GM23248 (cell line): ENCODE data around the gene PSMD14. TPM values are rescaled to one million over a fixed set of nuclear protein-coding genes. Genes with fewer than 3 reads are reported as not detected.
A peak's percentile ranks its signal among the peaks of the same experiment; 100 is the strongest.
"Not testable (repeated sequence)": the region's sequence is repeated elsewhere in the genome, so short reads cannot be mapped to it uniquely, and the experiment has no call there.

Experiments used
- DNase-seq: peaks from one replicate; pipeline ENCODE4 v3.0.0-alpha.2; 2015
- H2AFZ ChIP-seq: fragments of 200-600 bp; sonication (generic); 2 replicates; pipeline ENCODE4 v1.6.1; 2016; ENCODE audit warnings: antibody characterized with exemption
- H3F3A ChIP-seq: fragments of 200-600 bp; sonication (generic); 2 replicates; pipeline ENCODE4 v1.6.1; 2016; ENCODE audit warnings: mild to moderate bottlenecking, antibody characterized with exemption, mixed run types; ENCODE audit not compliant: insufficient read depth
- H3K27ac ChIP-seq: fragments of 200-600 bp; sonication (generic); 2 replicates; pipeline ENCODE4 v1.5.1; 2016; ENCODE audit warnings: mild to moderate bottlenecking
- H3K27me3 ChIP-seq: fragments of 200-600 bp; sonication (generic); replicated peaks from 2 replicates; pipeline ENCODE4 v1.6.1; 2016; ENCODE audit warnings: mild to moderate bottlenecking; ENCODE audit not compliant: insufficient read depth
- H3K36me3 ChIP-seq: fragments of 200-600 bp; sonication (generic); 2 replicates; pipeline ENCODE4 v1.6.1; 2016; ENCODE audit warnings: low read depth, mild to moderate bottlenecking
- H3K4me1 ChIP-seq: fragments of 200-600 bp; sonication (generic); 2 replicates; pipeline ENCODE4 v1.6.1; 2016; ENCODE audit warnings: mild to moderate bottlenecking; ENCODE audit not compliant: insufficient read depth
- H3K4me2 ChIP-seq: fragments of 200-600 bp; sonication (generic); one replicate; pipeline ENCODE4 v1.6.1; 2016; ENCODE audit warnings: mild to moderate bottlenecking; ENCODE audit not compliant: unreplicated experiment
- H3K4me3 ChIP-seq: fragments of 200-600 bp; sonication (generic); 2 replicates; pipeline ENCODE4 v1.5.1; 2016; ENCODE audit warnings: mild to moderate bottlenecking
- H3K79me2 ChIP-seq: fragments of 200-600 bp; sonication (generic); 2 replicates; pipeline ENCODE4 v1.6.1; 2016; ENCODE audit warnings: mild to moderate bottlenecking; ENCODE audit not compliant: insufficient read depth
- H3K9ac ChIP-seq: fragments of 200-600 bp; sonication (generic); 2 replicates; pipeline ENCODE4 v1.6.1; 2016; ENCODE audit warnings: mild to moderate bottlenecking
- H3K9me2 ChIP-seq: fragments of 200-600 bp; sonication (generic); 2 replicates; pipeline ENCODE4 v1.6.1; 2016; ENCODE audit warnings: mixed run types, mild to moderate bottlenecking, moderate library complexity; ENCODE audit not compliant: insufficient read depth
- H3K9me3 ChIP-seq: fragments of 200-600 bp; sonication (generic); one replicate; pipeline ENCODE4 v1.6.1; 2017; ENCODE audit warnings: low read depth
- H4K20me1 ChIP-seq: fragments of 200-600 bp; sonication (generic); 2 replicates; pipeline ENCODE4 v1.6.0; 2016; ENCODE audit not compliant: insufficient read depth
- EZH2 ChIP-seq: fragments of 200-600 bp; sonication (generic); IDR thresholded peaks from 2 replicates; pipeline ENCODE4 v1.6.1; 2018; ENCODE audit warnings: antibody characterized with exemption, mild to moderate bottlenecking; ENCODE audit not compliant: insufficient read depth, poor library complexity, severe bottlenecking
- EZH2phosphoT487 ChIP-seq: fragments of 200-600 bp; sonication (generic); IDR thresholded peaks from 2 replicates; pipeline ENCODE4 v1.6.1; 2018; ENCODE audit warnings: antibody characterized with exemption, moderate library complexity, mild to moderate bottlenecking, low read depth; ENCODE audit not compliant: insufficient read depth
- WGBS, 2 experiments: methylation state at CpG; one replicate each; pipeline ENCODE4 v1.1.6; 2015 to 2017; ENCODE audit warnings: low lambda C conversion rate in 2 of 2, low coverage in 1 of 2; ENCODE audit errors: missing lambda C conversion rate in 2 of 2; 5-methylcytosine and 5-hydroxymethylcytosine counted together
- in situ Hi-C: fragments of 300-500 bp; cut with MboI; formaldehyde crosslinking; loops from 2 replicates; pipeline ENCODE4 v1.15.0; 2020
- polyA plus RNA-seq: library from polyadenylated mRNA; unstranded; fragments of >200 nt; fragmentation: Nextera tagmentation; extraction: Ambion mirVana; gene quantifications from 2 replicates; pipeline ENCODE4 v1.2.1, GENCODE V29; 2016
- total RNA-seq: library from RNA; depleted of rRNA; stranded (reverse); fragments of >200 nt; shearing (Covaris generic); gene quantifications from 2 replicates; pipeline ENCODE4 v1.2.3, GENCODE V29; 2014

Gene PSMD14
- total and polyA plus RNA-seq, 2 experiments from 2014 or later: 94.4 to 96.0 TPM

GRCh38 chr2:161335626-161336025 lies 27.4 kb downstream of the PSMD14 start:
- WGBS, 2 experiments: 75 to 93% methylated on average over 2 of the region's 2 CpGs
- peaks cover 91% of the 10 kb centered on the region for H3K79me2 ChIP-seq
- in situ Hi-C loops: no loop called here
- H3K4me3 ChIP-seq: no peak overlapping the region
- H3K27ac ChIP-seq: no peak overlapping the region
- no peaks in the 10 kb centered on the region for H3K36me3 ChIP-seq
- DNase-seq: no peak
- TF ChIP-seq EZH2phosphoT487 (no peak), EZH2 (no peak)
- peaks cover 7% of the 10 kb centered on the region; the same call in 1 of the 2 replicates for H3K4me1 ChIP-seq
- H3K9ac ChIP-seq: no peak overlapping the region
- H3F3A ChIP-seq: no peaks in the 10 kb centered on the region
- 0 out of 2 replicates have a peak, but pooled peaks cover 4% of the 10 kb centered on the region for H4K20me1 ChIP-seq
- H3K27me3 ChIP-seq: no peaks in the 10 kb centered on the region
- H3K4me2 ChIP-seq: no peak overlapping the region
- H3K9me3 ChIP-seq: no peaks in the 10 kb centered on the region
- H3K9me2 ChIP-seq: no peaks in the 10 kb centered on the region
- H2AFZ ChIP-seq: no peak overlapping the region

DNA sequence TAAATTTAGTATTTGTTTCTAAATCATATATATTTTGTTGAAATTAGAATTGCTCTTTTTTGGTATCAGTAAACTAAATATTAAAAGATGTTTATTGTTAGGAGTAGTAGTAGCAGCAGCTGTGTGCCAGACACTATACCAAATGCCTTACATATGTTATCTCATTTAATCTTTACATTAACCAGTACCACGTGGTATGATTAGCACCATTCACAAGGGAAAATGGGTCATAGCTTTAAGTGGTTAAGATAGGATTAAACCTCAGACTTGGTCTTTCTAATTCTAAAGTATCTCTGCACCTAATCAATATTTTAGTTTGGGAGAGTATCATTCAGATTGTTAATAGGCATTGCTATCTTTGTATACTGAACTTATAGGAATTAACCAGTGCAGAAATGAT lies 29.0 kb downstream of the PSMD14 start:
- H3K9ac ChIP-seq: no peak overlapping the region
- in situ Hi-C loops: no loop called here
- no peak overlapping the region for H3K27ac ChIP-seq
- H3K27me3 ChIP-seq: no peaks in the 10 kb centered on the region
- no peaks in the 10 kb centered on the region for H3K4me1 ChIP-seq
- TF ChIP-seq EZH2phosphoT487 (no peak), EZH2 (no peak)
- no peaks in the 10 kb centered on the region for H3F3A ChIP-seq
- WGBS, 2 experiments: 12 to 14% methylated on average over 1 of the region's 1 CpG
- no peak overlapping the region for H2AFZ ChIP-seq
- 0 out of 2 replicates have a peak, but pooled peaks cover 4% of the 10 kb centered on the region for H4K20me1 ChIP-seq
- no peaks in the 10 kb centered on the region for H3K9me2 ChIP-seq
- H3K4me2 ChIP-seq: no peak overlapping the region
- DNase-seq: no peak
- H3K36me3 ChIP-seq: 0 out of 2 replicates have a peak, but pooled peaks cover 3% of the 10 kb centered on the region
- no peaks in the 10 kb centered on the region for H3K9me3 ChIP-seq
- H3K4me3 ChIP-seq: no peak overlapping the region
- peaks cover 83% of the 10 kb centered on the region for H3K79me2 ChIP-seq

- H3K4me2 ChIP-seq, H3F3A ChIP-seq, H3K4me3 ChIP-seq, H4K20me1 ChIP-seq, H3K9me3 ChIP-seq, in situ Hi-C loops, H3K27ac ChIP-seq, H2AFZ ChIP-seq, H3K4me1 ChIP-seq, H3K9ac ChIP-seq, H3K9me2 ChIP-seq, H3K27me3 ChIP-seq, DNase-seq: not testable (repeated sequence)
- WGBS, 2 experiments: 84 to 85% methylated on average over 3 of the region's 3 CpGs
- Histone ChIP-seq H3K79me2 (peaks cover 83% of the 10 kb centered on the region), H3K36me3 (0 out of 2 replicates have a peak, but pooled peaks cover 10% of the 10 kb centered on the region)
Observed at GRCh38 chr2:161339532-161339931, 31.3 kb downstream of the PSMD14 start.

- H3K9me2 ChIP-seq, H3F3A ChIP-seq, H2AFZ ChIP-seq, H3K27me3 ChIP-seq, H3K4me3 ChIP-seq, H3K9me3 ChIP-seq, in situ Hi-C loops, H3K9ac ChIP-seq, H4K20me1 ChIP-seq, H3K27ac ChIP-seq, H3K4me2 ChIP-seq, H3K4me1 ChIP-seq: not testable (repeated sequence)
- peaks cover 83% of the 10 kb centered on the region for H3K79me2 ChIP-seq
- 83 to 94% methylated on average over 23 to 37 of the region's 64 CpGs for WGBS, 2 experiments
- 0 out of 2 replicates have a peak, but pooled peaks cover 10% of the 10 kb centered on the region for H3K36me3 ChIP-seq
- DNase-seq: peak; percentile 17
Observed at GRCh38 chr2:161340930-161341413, 32.7 kb downstream of the PSMD14 start.

DNA sequence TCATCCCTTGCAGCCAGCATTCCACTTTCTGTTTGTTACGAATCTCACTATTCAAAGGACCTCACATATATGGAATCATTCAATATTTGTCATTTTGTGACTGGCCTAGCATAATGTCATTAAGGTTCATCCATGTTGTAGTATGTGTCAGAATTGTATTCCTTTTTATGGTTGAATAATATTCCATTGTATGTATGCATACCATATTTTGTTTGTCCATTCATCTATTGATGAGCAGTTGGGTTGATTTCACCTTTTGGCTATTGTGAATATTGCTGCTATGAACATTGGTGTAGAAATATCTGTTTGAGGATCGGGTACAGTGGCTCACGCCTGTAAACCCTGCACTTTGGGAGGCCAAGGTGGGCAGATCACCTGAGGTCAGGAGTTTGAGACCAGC lies 35.0 kb downstream of the PSMD14 start:
- no peak for TF ChIP-seq EZH2phosphoT487
- TF ChIP-seq EZH2: no peak
- Histone ChIP-seq H3K27me3 (no peaks in the 10 kb centered on the region), H3K9ac (no peak overlapping the region), H3K4me2 (no peak overlapping the region), H3K9me2 (no peaks in the 10 kb centered on the region), H3K4me3 (no peak overlapping the region), H3K9me3 (no peaks in the 10 kb centered on the region), H3K36me3 (0 out of 2 replicates have a peak, but pooled peaks cover 10% of the 10 kb centered on the region), H3F3A (no peaks in the 10 kb centered on the region), H3K79me2 (peaks cover 83% of the 10 kb centered on the region), H4K20me1 (0 out of 2 replicates have a peak, but pooled peaks cover 4% of the 10 kb centered on the region), H3K27ac (no peak overlapping the region), H3K4me1 (no peaks in the 10 kb centered on the region), H2AFZ (no peak overlapping the region)
- DNase-seq: no peak
- in situ Hi-C loops: no loop called here
- WGBS, 2 experiments: 98% methylated on average over 3 of the region's 3 CpGs
